GM18870 (cell line): ENCODE measurements around the gene CCHCR1.

ENCODE experiments used
- ATAC-seq: cut with Tn5 transposase; IDR thresholded peaks from one replicate; pipeline ENCODE4 v1.9.1; 2021; ENCODE audit warnings: moderate library complexity; ENCODE audit not compliant: unreplicated experiment

The CCHCR1 gene

DNA sequence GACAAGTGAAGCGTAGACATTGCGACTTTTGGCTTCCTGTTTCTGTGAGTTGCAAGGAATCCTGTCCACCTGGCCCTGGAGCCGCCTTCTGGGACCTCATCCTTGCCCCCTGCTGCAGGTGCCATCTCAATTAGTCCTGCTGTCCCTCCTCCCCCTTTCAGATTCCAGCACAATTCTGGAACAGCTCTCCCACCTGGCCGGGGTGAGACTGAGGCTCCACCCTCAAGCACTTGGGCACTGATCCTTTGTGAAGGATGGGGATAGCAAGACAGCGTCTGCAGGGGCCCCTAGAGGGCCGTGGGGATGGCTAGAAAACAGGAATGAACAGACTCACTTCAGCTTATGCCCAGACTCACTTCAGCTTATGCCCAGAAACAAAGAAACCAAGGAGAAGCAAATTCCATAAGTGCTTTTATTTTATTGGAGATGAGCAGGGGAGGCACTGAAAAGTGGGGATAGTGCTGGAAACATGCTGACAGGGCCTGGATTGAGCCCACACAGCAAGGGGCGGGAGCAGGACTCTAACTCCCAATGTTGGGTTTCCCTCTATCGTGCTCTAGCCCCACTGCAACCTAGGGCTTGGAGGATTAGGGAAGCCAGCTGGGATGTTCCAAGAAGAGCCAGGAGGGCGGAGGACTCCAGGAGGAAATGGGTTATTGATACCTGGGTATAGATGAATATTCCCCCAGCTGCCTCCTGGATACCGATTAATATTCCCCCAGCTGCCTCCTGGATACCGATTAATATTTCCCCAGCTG lies 46.6 kb downstream of the CCHCR1 start:
- no peak for ATAC-seq

DNA sequence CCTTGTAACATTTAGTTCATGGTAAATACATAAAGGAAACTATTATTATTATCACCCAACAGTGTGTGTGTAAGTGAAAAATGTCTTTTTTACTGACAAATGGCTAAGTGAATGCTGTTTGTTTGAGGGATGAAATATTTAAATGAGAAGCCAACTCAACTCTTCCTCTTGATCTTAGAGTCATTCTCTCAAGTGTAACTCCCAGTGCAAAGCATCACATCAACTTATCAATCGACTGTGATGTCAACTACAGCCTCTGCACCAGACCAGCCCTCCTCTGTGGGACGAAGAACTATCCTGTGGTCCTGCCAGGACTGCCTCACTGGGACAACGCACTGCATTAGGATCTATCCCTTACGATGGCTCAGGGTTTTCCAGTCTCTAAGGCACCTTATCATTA lies 50.5 kb downstream of the CCHCR1 start:
- ATAC-seq = no peak

DNA sequence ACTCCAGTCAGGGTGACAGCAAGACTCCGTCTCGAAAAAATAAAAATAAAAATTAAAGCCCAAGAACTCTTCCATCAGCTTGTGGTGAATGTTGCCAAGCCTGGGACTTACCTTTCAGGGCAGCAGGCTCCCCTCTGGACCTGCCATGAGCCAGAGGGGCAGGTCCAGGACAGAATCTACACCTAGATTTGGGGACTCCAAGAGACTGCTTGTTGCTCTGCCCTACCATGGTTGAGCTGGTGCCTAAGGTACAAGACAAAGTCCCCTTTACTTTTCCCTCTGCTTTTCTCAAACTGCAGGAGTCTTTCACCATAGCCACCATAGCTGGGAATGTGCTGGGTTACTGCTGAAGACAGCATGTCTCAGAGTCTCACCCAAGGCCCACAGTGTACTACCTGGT lies 54.5 kb downstream of the CCHCR1 start:
- no peak for ATAC-seq

GRCh38 chr6:31098449-31098938 lies 59.1 kb downstream of the CCHCR1 start:
- ATAC-seq = no peak

DNA sequence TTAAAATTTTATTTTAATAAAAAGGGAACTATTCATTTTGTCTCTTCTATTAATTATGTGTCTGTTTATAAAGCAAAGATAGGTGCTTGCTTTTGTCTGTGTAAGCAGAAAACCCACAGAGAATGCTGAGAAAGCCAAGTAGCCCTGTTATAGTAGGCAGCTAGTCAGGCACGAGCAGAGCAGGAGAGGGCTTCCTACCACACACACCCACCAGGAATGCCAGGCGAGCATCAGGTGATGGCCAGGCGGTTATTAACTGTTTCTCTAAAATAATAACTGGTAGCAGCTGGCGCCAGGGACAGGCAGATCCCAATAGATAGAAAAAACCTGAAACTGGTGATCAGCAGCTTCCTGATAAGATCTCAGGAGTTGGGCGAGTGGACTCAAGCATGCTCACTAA lies 60.9 kb downstream of the CCHCR1 start:
- ATAC-seq = no peak

- no peak for ATAC-seq
Measured at GRCh38 chr6:31096215-31096614, 61.4 kb downstream of the CCHCR1 start.

DNA sequence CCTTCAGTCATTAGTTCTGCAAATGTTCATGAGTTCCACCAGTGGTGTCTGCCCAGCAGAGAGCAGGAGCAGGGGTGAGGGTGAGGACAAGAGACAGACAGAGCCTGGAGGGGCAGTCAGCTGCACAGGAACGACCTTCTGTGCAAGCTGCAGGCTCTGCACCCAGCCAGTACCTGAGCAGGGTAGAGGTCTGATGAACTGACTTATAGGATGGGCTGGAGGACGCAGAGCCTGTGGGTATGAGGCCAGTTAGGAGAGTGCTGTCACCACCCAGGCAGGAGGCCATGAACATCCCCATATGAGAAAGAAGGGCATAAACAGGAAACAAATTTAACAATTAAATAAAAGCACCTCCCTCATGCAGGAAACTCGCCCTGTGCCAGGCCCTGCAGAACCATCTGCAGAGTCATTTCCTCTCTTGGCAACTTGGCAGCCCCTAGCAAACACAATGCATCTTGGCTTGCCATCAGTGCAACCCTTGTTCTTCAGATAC lies 63.2 kb downstream of the CCHCR1 start:
- ATAC-seq = no peak

DNA sequence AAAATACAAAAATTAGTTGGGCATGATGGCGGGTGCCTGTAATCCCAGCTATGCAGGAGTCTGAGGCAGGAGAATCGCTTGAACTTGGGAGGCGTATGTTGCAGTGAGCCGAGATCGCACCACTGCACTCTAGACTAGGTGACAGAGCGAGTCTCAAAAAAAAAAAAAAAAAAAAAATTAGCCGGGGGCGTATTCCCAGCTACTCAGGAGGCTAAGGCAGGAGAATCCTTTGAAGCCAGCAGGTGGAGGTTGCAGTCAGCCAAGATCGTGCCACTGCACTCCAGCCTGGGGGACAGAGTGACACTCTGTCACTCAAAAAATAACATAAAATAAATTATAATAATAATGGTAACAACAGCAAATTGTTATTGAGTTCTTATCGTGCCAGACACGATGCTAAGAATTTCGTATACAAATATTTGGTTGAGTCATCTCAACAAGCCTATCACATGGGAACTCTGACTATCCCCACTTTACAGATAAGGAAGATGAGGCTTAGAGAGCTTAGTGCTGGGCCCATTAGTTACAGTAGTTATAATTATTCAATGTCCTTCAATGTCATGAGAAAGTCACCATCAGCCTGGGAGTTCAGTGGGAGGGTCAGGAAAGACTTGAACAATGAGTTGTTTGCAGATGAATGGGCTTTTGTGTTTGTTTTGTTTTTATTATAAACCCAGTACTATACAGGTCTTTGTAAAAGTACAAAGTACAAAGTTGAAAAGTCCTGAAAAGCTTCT lies 64.7 kb downstream of the CCHCR1 start:
- no peak for ATAC-seq
